ENCODE measurements around the gene CBX5. TPM values are rescaled to one million over a fixed set of nuclear protein-coding genes. Genes with fewer than 3 reads are reported as not detected.

The CBX5 gene
- polyA plus RNA-seq, 1 of the 3 experiments (the other 2 are of a cell fraction), result 11.6 TPM

DNA sequence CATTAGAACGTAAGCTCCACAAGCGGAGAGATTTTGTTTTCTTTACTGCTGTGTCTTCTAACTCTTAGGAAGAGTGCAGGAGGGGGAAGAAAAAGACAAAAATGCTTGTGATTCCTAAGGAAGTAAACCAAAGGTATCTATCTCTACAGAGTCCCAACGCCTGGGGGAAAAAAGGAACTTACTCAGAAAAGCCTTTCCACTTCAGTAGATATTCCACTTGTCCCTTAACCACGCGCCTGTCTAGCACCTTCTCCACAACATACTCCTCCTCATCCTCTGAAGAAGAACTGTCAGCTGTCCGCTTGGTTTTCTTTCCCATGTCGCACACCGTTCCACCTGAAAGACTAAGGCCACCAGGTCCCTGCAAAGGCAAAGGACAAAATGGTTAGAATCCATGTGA lies 22.6 kb downstream of the CBX5 start:
- Histone ChIP-seq H4K20me1 (ENCODE audit: insufficient read depth) (no peaks in the 10 kb centered on the region), H3K4me2 (peak overlapping the region; percentile 78), H3K79me2 (ENCODE audit: insufficient read depth) (peaks cover 81% of the 10 kb centered on the region), H3F3A (replicated peaks; ENCODE audit: insufficient read depth) (peaks cover 59% of the 10 kb centered on the region), H3K27me3 (ENCODE audit: insufficient read depth) (no peaks in the 10 kb centered on the region), H3K9ac (peak overlapping the region; percentile 83), H3K36me3 (replicated peaks in 1 of 2; ENCODE audit: control insufficient read depth in 1 of 2, insufficient read depth in 2 of 2, low read length in 1 of 2) (peaks cover 14 to 45% of the 10 kb centered on the region in 2 experiments), H3K4me3 (ENCODE audit: low read depth in 2 of 2, low read length in 1 of 2) (peak overlapping the region in 1 of 2 experiments; percentile 36; a peak in 1 of 4 replicates), H3K4me1 (ENCODE audit: control insufficient read depth in 1 of 2, insufficient read depth in 2 of 2, low read depth in 1 of 2, low read length in 1 of 2) (peaks cover 18 to 44% of the 10 kb centered on the region in 2 experiments), H3K9me3 (no peaks in the 10 kb centered on the region), H3K27ac (ENCODE audit: low read depth in 2 of 2, low read length in 1 of 2) (peak overlapping the region; percentile 98 to 99), H3K9me2 (no peaks in the 10 kb centered on the region), H2AFZ (ENCODE audit: low read depth) (no peak overlapping the region)
- no peak for DNase-seq
- CTCF ChIA-PET, result interaction anchor here (0.9 to 1.9 kb wide), 2 partner anchors 43 to 103 kb away, joined by 3 to 7 read pairs; no protein-coding TSS in a partner anchor
- 96% methylated on average over 8 of the region's 8 CpGs for WGBS (ENCODE audit: low lambda C conversion rate)
- POLR2A ChIA-PET, result no interaction called here
- TF ChIP-seq CHD2 (IDR thresholded peaks at IDR 0.05; ENCODE audit: low read length, partially characterized antibody), result no peak
- no peak for TF ChIP-seq MEF2A (IDR thresholded peaks at IDR 0.05; ENCODE audit: borderline replicate concordance, low read depth)
- TF ChIP-seq MXI1 (IDR thresholded peaks at IDR 0.05; ENCODE audit: low read depth, low read length), result no peak
- no peak for TF ChIP-seq POLR2AphosphoS5 (IDR thresholded peaks at IDR 0.05; ENCODE audit: low read depth, low read length)
- no peak for TF ChIP-seq FOXM1 (IDR thresholded peaks at IDR 0.05; ENCODE audit: low read depth)
- no peak for TF ChIP-seq EZH2phosphoT487 (IDR thresholded peaks at IDR 0.05; ENCODE audit: borderline replicate concordance, low read depth)
- TF ChIP-seq, protein P1, sequence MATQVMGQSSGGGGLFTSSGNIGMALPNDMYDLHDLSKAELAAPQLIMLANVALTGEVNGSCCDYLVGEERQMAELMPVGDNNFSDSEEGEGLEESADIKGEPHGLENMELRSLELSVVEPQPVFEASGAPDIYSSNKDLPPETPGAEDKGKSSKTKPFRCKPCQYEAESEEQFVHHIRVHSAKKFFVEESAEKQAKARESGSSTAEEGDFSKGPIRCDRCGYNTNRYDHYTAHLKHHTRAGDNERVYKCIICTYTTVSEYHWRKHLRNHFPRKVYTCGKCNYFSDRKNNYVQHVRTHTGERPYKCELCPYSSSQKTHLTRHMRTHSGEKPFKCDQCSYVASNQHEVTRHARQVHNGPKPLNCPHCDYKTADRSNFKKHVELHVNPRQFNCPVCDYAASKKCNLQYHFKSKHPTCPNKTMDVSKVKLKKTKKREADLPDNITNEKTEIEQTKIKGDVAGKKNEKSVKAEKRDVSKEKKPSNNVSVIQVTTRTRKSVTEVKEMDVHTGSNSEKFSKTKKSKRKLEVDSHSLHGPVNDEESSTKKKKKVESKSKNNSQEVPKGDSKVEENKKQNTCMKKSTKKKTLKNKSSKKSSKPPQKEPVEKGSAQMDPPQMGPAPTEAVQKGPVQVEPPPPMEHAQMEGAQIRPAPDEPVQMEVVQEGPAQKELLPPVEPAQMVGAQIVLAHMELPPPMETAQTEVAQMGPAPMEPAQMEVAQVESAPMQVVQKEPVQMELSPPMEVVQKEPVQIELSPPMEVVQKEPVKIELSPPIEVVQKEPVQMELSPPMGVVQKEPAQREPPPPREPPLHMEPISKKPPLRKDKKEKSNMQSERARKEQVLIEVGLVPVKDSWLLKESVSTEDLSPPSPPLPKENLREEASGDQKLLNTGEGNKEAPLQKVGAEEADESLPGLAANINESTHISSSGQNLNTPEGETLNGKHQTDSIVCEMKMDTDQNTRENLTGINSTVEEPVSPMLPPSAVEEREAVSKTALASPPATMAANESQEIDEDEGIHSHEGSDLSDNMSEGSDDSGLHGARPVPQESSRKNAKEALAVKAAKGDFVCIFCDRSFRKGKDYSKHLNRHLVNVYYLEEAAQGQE (IDR thresholded peaks at IDR 0.05; ENCODE audit: low read depth, low read length), result no peak

DNA sequence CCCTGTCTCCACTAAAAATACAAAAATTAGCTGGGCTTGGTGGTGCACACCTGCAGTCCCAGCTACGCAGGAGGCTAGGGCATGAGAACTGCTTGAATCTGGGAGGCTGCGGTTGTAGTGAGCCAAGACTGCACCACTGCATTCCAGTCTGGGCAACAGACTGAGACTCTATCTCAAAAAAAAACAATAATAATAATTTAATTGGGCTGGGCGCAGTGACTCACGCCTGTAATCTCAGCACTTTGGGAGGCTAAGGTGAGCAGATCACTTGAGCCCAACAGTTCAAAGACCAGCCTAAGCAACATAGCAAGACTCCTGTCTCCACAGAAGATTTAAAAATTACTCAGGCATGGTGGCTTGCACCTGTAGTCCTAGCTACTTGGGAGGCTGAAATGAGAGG lies 26.7 kb downstream of the CBX5 start:
- ChIA-PET POLR2A (interaction anchor here (0.8 to 3.0 kb wide), 3 partner anchors 11 to 107 kb away, joined by 3 to 14 read pairs (median 3); partner anchors contain the start of genes CBX5 and HNRNPA1), CTCF (interaction anchor here (0.7 to 6.1 kb wide), 10 partner anchors 15 to 126 kb away, joined by 3 to 36 read pairs (median 4); partner anchors contain the start of gene COPZ1)
- no peak overlapping the region for H3K4me3 ChIP-seq (ENCODE audit: low read depth in 2 of 2, low read length in 1 of 2)
- H3K36me3 ChIP-seq (replicated peaks in 1 of 2; ENCODE audit: control insufficient read depth in 1 of 2, insufficient read depth in 2 of 2, low read length in 1 of 2), result peaks cover 22 to 67% of the 10 kb centered on the region in 2 experiments
- 94% methylated on average over 4 of the region's 4 CpGs for WGBS (ENCODE audit: low lambda C conversion rate)
- no peak overlapping the region for H3K9ac ChIP-seq
- H3F3A ChIP-seq (replicated peaks; ENCODE audit: insufficient read depth), result peaks cover 25% of the 10 kb centered on the region
- H3K4me2 ChIP-seq, result no peak overlapping the region
- H4K20me1 ChIP-seq (ENCODE audit: insufficient read depth), result no peaks in the 10 kb centered on the region
- H3K79me2 ChIP-seq (ENCODE audit: insufficient read depth), result peaks cover 93% of the 10 kb centered on the region
- no peak overlapping the region for H2AFZ ChIP-seq (ENCODE audit: low read depth)
- H3K27ac ChIP-seq (ENCODE audit: low read depth in 2 of 2, low read length in 1 of 2), result no peak overlapping the region
- peaks cover 8 to 19% of the 10 kb centered on the region in 2 experiments for H3K4me1 ChIP-seq (ENCODE audit: control insufficient read depth in 1 of 2, insufficient read depth in 2 of 2, low read depth in 1 of 2, low read length in 1 of 2)
- no peaks in the 10 kb centered on the region for H3K27me3 ChIP-seq (ENCODE audit: insufficient read depth)
- H3K9me3 ChIP-seq, result no peaks in the 10 kb centered on the region
- TF ChIP-seq TEAD4 (IDR thresholded peaks at IDR 0.05; ENCODE audit: borderline replicate concordance, insufficient read depth), result no peak
- TF ChIP-seq MEF2A (IDR thresholded peaks at IDR 0.05; ENCODE audit: borderline replicate concordance, low read depth), result no peak
- no peak for DNase-seq
- no peaks in the 10 kb centered on the region for H3K9me2 ChIP-seq

Data from SK-N-SH (cell line).